Cardiac fibroblast (primary cell): ENCODE measurements around the gene ENKUR.

Experiments
- DNase-seq, 2 donors: peaks; one replicate each; pipeline versions ENCODE4 v3.0.0 to v3.0.0-alpha.2; 2010; ENCODE audit warnings: low read depth in 2 of 2
- H3K4me3 ChIP-seq, 2 donors: replicated peaks in 1 of 2; 1 replicate in 1 of 2; 2 replicates in 1 of 2; pipeline ENCODE4 v1.5.1; 2011; ENCODE audit warnings: low read depth in 2 of 2, low read length in 2 of 2, mild to moderate bottlenecking in 2 of 2, moderate library complexity in 1 of 2
- TF ChIP-seq, protein P1 (sequence below): IDR thresholded peaks from one replicate; pipeline ENCODE4 v1.5.1; 2011; ENCODE audit warnings: low read depth, mild to moderate bottlenecking, low read length, inconsistent platforms

Gene ENKUR

DNA sequence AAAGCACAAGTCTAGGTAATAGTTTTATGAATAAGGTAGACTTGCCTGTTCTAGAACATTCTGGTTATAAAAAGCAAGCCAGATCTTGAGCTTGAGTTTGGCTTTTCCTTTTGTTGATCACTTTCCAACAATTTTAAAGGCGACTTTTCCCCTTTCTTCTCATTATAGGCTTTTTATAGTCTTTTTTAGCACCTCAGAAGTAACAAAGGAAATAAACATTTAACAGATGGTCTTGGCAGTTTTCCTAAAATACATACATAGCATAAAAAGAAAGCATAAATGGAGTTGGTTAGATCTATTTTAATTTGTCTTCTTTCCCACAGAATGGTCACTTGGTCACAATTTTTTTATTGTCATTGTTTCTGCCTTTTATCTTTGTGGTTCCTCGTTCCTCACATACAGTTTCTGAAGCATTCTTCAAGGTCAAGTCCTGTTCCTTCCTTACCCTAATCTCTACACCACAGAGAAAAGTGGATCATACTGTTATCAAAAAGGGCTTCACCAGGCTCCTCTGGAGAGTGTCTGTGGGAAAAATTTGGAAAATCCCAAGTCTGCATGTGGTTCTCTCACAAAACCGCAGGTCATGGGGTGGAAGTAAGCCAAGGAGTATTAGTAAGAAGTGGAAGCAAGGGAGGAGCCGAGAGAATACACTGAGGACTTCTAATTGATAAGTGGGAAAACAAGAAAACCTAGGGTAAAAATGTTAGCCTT is 31.8 kb upstream of the ENKUR start:
- TF ChIP-seq, protein P1, sequence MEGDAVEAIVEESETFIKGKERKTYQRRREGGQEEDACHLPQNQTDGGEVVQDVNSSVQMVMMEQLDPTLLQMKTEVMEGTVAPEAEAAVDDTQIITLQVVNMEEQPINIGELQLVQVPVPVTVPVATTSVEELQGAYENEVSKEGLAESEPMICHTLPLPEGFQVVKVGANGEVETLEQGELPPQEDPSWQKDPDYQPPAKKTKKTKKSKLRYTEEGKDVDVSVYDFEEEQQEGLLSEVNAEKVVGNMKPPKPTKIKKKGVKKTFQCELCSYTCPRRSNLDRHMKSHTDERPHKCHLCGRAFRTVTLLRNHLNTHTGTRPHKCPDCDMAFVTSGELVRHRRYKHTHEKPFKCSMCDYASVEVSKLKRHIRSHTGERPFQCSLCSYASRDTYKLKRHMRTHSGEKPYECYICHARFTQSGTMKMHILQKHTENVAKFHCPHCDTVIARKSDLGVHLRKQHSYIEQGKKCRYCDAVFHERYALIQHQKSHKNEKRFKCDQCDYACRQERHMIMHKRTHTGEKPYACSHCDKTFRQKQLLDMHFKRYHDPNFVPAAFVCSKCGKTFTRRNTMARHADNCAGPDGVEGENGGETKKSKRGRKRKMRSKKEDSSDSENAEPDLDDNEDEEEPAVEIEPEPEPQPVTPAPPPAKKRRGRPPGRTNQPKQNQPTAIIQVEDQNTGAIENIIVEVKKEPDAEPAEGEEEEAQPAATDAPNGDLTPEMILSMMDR, result no peak
- DNase-seq, result peak; percentile 83 to 91
- no peak overlapping the region for H3K4me3 ChIP-seq

- H3K4me3 ChIP-seq, result no peak overlapping the region
- DNase-seq, result peak in 1 of 2 donors; percentile 16
- TF ChIP-seq, protein P1, result no peak
Observed at GRCh38 chr10:25047088-25047487, 31.1 kb upstream of the ENKUR start.

- TF ChIP-seq, protein P1, result no peak
- no peak for DNase-seq
- H3K4me3 ChIP-seq, result no peak overlapping the region
Observed at GRCh38 chr10:25046641-25047040, 30.7 kb upstream of the ENKUR start.

DNA sequence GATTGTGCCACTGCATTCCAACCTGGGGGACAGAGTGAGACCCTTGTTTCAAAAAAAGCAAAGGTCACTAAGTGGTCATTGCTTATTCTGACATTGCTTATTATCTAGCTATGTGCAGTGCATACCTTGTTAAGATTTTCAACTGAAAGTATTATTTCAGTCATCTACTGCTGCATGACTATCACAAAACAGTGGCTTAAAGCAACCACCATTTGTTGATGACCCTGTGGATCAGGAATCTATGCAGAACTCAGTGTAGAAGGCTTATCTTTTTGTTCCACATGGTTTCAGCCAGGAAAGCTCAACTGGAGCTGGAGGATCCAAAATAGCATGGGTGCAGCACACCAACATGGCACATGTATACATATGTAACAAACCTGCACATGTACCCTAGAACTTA is 23.6 kb upstream of the ENKUR start:
- no peak for DNase-seq
- H3K4me3 ChIP-seq, result no peak overlapping the region
- TF ChIP-seq, protein P1, result no peak

- TF ChIP-seq, protein P1, result no peak
- H3K4me3 ChIP-seq, result no peak overlapping the region
- DNase-seq, result no peak
Observed at GRCh38 chr10:25038325-25038724, 22.4 kb upstream of the ENKUR start.

DNA sequence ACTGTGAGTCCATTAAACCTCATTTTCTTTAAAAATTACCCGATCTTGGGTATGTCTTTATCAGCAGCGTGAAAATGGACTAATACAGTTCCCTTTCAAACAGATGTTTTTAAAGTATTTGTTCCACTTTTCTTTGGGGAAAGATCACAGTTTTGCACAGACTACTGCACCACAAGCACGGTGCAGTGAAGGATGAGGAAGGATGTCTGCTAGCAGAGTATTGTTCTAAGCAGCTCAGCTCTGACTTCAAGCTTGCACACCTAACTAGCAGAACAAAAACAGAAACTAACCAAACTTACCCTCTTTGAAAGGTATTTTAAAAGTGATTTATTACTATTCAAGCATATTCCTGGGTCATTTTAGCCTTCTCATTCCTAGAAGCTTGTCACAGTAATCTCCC is 20.4 kb upstream of the ENKUR start:
- DNase-seq, result no peak
- TF ChIP-seq, protein P1, result no peak

GRCh38 chr10:25029519-25029918 is 13.6 kb upstream of the ENKUR start:
- TF ChIP-seq, protein P1, result no peak
- DNase-seq, result no peak
- no peak overlapping the region for H3K4me3 ChIP-seq

More for the DNA sequence above, 20.4 kb upstream of the ENKUR start:
- no peak overlapping the region for H3K4me3 ChIP-seq
